Dermis microvascular lymphatic vessel endothelial cell (primary cell): ENCODE measurements around the gene CTNNA1. TPM values are rescaled to one million over a fixed set of nuclear protein-coding genes. Genes with fewer than 3 reads are reported as not detected.

Source experiments
- DNase-seq, 2 donors: peaks; one replicate each; pipeline versions ENCODE4 v3.0.0 to v3.0.0-alpha.2; 2010; ENCODE audit warnings: low read depth in 2 of 2
- total RNA-seq: library from RNA; depleted of rRNA; stranded (reverse); fragments of >200 nt; gene quantifications from 2 replicates; pipeline ENCODE4 v1.2.1, GENCODE V29; 2014

CTNNA1 gene
- total RNA-seq, 1 donor from 2014 or later, result 515 TPM

DNA sequence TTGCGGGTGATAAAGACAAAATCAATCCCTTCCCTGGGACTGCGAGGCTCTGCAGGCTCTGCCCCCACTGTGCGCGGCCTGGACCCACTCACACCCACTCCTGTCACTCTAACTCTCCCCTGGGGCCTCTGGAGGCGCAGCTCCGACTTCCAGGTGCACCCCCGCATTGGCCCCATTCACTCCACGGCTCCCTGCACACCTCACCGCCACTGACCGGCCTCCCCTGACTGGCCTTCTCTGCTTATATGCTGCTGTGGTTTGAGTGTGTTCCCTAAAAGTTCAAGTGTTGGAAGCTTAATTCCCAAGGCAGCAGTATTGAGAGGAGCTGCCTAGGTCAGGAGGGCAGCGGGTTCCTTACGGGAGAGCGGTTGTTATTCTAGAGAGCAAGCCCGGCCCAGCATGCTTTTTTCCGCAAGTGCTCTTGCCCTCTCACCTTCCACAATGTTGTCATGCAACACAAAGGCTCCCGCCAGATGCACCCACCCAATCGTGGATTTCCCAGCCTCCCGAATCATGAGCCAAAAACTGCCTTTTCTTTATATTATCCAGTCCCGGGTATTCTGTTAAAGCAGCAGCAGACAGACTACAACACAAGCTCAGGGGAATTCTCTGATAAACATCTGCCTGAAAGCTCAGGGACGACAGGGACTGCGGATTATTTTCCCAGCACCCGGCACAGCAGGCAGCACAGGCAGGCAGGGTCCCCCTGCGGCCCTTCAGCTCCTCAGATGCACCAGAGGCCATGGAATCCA lies 195.4 kb downstream of the CTNNA1 start:
- DNase-seq, result no peak

DNA sequence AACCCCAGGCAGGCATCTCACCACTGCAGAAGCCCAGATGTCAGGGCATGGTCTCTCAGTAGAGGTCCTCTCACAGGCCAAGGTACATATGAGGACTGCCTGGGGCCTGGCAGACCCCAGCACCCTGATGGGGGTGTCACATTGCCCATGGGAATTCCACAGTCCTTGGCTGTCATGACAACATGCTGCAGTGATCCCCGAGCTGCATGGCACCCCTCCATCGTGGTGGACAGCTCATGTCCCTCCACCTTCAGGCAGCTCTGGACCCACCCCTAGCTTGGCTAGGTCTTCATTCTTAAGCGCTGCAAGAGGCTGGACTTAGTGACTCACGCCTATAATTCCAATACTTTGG lies 196.0 kb downstream of the CTNNA1 start:
- DNase-seq, result no peak

DNA sequence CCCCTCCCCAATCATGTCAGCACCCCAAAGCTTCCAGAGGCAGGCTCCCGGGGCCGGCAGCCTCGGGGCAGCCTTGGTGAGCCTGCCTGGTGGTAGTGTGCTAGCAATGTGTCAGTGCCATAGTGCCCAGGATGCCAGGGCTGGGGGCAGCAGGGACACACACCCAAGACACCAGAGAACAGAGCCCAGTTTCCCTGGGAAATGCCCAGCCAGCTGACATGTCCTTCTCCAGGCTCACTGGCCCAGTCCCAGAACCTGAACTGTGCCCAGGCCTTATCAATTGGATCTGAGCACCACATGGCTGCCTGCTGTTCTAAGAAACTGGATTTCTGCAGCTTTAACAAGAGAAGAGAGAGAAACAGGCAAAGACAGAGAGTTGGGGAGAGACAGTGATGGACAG lies 196.8 kb downstream of the CTNNA1 start:
- DNase-seq, result no peak

DNA sequence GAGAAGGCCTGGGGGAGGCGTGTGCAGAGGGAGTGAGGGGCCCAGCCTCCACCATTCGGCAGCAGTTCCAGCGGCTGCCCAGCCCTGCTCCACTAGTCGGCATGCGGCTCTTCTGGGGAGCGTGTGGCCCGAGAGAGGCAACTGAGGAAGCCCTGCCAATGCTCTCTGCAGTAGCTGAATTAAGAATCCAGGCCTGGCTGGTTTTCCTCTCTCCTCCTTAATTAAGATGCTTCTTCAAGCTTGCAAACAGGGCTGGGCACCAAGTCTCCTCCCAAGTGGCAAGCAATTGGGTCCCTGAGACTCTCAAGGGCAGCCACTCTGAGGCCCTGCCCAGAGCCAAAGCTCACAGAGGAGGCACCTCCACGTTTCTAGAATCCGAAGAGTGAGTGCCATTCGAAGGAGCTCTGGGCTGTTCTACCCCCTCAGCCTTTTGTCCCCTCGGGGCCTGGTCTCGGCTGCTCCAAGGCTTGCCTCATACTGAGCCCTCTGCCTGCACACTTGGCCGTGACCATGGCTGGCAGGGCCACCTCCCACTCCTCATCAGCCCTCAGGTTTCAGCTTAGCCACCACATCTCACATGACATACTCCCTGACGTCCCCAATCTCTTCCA lies 197.3 kb downstream of the CTNNA1 start:
- no peak for DNase-seq

DNA sequence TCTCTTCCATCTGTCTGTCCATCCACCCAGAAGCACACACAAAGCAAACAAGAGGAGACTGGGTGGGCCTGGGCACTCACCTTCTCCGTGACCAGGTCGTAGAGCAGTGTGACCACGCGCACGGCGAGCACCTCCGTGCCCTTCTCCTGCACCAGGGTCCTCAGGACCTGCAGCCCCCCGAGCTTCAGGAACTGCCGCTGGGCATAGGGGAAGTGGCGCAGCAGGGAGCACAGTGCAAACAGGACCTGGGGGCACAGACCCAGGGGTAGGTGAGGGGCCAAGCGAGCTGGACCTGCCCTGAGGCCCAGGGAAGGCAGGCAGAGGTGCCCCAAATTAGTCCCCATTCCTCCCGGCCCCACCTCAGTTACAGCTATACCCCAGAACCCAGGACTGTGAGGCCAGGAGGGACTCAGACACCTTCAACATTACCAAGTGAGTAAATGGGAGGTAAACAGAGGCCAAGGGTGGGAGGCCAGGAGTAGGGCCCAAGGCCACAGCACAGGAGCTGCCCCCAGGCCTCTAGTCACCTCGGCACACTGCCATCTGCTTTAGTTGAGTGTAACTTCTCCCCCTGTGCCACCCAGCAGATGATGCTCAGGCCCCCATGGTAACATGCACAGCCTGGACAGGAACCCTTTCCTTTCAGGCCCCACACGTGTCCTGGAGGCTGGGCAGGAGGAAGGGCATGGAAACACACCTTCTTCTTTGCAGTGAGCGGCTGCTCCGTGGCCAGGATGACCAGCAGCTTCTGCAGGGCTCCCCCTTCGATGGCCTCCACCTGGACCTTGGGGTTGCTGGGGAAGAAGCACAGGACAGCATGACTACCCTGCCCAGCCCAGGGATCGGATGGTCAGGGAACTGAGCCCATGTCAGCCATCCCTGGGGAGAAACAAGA lies 198.1 kb downstream of the CTNNA1 start:
- no peak for DNase-seq

DNA sequence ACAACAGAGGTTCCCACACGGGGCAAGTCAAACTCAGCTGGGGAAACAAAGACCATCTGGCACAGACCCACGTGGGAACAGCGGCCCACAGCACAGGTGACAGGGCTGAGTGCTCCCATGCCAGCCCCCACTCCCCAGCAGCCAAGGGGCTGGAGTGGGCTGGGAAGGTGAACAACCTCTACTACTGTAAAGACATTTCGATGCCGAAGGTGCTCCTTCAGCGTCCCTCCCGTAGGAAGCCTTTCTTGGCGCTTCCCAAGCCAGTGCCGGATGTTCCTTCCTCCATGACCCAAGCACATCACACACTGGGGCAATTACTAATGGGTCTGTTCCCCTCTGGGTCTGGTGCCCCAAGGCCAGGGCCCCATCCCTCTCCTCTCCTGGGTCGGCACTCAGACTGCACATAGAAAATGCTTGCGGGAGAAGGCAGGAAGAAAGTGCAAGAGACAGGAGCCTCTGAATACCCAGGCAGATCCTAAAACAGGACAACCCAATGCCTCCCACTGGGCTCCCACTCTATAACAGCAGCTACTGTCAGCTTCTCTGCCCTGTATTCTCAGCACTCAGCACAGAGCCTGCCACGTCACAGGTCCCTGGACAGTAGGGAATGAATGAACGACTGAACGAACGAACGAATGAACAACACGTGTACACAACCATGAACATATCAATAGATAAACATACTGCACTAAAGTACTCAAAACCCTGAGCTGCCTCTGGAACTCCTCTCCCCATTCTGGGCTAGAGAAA lies 198.9 kb downstream of the CTNNA1 start:
- no peak for DNase-seq

DNA sequence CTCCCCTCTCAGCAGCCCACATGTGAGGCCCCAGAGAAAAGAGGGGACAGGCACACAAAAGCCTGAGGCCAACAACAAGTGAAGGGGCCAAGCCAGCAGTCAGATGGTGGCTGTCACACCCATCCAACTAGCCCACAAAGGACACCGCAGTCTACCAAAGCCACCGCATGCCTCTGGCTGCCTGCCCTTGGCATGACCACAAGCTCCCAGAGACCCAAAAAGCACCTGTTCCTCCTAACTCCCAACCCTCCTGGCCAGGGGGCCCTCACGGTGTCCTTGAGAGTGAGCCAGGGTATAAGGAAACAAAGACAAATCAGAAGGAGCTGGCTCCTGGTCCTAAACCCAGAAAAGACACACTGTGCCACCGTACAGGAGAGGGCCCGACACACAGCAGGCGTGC lies 199.7 kb downstream of the CTNNA1 start:
- no peak for DNase-seq

DNA sequence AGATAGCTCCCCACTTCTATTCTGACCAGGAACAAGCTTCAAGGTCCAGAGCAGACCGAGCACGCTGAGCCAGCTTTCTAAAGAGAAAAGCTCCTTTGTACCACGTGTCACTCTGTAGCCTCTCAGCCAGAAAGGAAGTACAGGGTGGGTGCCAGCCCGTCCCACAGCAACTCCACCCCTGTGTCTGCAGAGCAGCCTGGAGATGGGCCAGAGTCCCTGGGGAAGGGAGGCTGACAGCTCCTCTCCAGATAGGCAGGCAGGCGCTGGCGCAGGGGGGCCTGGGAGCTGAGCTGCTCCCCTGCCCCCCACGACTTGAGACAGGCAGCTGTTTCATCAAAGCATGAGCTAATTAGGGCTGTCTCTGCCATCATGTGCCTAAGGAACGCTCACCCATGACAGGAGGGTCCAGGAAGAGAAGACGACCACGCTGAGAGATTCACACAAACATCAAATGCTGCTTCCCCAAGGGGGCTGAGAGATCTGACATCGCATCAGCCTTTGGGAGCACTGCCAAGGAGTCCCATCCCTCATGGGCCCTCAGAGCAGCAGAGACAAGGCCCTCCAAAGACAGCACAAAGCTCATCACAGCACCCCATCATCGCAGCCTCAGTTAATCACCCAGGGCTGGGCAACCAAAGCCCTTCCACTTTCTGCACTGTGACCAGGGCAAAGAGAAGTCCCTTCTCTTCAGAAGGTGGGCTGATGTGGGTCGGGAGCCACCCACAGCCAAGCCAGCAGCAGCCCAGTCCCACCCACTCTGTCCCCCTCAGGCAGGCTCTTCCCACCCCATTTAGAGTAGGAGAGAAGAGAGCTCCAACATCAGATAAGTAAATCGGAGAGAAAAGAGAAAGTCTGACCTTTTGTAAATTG lies 200.4 kb downstream of the CTNNA1 start:
- peak; percentile 21 to 67 for DNase-seq

DNA sequence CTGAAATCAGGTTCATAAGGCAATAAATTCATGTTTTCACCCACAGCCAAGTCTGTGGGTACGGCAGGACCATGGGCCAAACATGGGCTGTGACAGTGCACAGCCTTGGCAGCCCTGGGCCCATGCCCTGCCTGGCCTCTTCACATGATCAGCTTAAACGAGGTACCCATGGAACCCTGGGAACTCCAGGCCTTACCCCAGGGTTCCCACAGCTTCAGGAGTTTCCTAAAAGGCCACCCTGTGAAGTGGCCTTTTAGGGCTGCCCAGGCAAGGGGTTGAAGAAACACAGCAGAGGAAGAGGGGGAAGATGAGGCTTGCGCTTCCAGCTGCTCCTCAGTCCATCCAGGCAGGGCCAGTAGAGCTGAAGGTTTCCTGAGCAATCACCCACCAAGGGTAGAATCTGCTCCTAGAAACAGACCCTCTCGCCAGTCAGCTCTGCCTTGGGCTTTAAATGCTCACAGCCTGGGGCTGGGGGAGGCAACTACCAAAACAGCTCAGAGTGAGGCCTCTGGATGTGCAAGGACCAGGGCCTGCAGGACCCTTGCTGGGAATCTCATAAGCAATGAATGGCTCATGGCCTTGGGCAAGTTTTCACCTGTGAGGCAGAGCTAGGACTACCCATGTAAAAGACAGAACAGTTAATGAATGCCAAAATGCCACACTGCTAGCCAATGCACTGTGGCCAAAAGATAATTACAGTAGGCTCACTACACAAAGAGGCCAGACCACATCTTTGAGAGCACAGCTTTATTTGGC lies 201.2 kb downstream of the CTNNA1 start:
- no peak for DNase-seq

DNA sequence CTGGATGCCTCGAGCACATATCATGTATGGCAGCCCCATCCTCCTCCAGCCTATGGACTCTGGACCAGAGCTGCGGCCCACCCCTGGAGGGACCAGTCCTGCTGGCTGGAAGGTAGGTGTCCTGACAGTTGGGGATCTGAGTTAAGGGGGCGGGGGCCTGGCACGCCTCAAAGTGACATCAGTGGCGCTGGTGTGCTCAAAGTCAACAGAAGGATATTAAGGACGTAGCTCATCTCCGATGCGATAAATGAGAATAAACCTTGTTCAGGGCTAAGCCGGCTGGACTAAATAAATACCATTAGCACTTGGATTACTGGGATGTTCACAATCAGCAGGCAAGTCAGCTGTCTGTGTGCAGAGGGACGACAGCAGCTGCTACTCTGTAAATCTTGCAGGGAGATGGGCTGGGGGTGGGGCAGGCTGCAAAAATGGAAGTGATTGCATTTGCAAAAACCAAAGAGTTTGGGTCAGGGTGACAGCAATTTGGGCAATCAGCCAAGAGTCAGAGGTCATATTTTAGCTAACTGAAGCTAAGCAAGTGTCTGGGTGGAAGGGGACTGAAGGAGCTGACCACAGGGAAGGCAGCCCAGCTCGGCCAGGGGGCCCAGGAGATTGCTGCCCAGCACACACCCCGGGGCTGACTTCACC lies 201.9 kb downstream of the CTNNA1 start:
- no peak for DNase-seq

DNA sequence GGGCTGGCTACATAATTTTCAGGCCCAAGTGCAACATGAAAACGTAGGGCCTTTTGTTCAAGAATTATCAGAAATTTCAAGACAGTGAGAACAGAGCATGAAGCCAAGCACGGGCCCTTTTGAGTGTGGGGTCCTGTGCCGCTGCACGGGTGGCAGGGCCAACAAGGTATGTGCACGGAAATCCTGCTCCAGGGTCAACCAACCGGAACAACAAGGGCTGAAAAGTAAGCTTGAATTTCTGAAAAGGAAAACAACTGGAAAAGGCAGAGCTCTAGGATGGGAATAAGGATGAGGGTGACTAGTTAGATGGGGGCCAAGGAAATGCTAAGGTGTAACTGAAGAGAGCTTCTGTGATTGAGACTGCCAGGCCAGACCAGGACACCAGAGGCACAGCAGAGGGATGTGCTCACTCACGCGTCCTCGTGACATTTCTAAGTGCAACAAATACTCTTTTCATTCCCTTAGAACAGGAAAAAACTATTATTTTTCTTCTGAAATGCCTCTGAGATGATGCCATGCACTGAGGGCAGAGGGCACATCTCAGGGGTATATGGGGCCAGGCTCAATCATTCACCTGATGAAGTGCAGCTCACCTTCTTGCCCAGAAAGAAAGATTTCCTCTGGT lies 202.6 kb downstream of the CTNNA1 start:
- DNase-seq, result no peak

DNA sequence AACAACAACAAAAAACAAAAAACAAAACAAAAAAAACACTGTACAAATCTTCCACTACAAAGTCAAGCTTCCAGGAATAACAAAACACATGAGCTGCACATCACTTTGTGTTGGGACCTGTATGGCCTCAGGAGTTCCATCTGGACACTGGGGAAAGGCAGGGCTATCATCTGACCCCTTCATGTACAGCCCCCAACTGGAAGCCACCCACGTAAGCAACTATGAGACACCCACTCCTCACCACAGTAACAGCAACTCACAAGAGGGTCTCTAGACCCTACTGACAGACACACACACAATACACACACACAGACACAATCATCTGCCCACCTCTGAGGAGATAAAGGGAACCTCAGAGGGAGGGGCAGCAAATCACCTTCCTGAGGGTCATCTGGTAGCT lies 203.6 kb downstream of the CTNNA1 start:
- no peak for DNase-seq

DNA sequence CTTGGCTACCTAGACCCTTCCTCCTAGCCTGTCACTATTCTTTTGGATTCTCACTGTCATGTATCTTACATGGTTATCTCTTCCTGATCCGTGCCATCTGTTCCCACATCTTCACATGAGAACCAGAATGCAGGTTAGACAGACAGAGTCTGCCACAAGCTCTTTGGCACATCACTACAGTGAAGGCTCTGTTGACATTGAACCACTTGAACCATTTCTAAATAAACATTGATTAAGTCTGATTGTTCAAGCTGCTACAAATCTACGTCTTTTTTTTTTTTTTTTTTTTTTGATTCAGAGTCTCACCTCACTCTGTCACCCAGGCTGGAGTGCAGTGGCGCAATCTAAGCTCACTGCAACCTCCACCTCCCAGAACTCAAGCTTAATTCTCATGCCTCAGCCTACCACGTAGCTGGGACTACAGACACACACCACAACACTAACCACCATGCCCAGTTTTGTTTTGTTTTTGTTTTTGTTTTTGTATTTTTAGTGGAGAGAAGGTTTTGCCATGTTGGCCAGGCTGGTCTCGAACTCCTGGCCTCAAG lies 207.0 kb downstream of the CTNNA1 start:
- DNase-seq, result no peak

DNA sequence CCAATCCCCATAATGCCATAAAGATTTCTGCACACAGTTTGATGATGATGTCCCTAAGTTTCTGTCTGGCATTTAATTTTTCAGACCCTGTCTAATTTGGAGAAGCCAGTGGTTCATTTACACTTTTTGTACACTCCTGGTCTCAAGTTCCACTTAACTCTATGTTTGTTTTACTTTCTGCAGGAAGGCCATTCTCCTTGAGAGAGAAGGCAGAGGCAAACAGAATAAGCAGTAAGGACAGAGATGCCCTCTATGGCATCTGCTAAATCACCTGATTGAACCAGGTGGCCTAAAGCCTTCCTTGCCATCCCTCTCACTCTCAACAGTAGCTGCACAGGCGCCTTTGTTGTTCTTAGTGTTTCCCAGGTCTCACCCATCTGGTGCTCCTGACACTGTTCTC lies 208.0 kb downstream of the CTNNA1 start:
- no peak for DNase-seq

DNA sequence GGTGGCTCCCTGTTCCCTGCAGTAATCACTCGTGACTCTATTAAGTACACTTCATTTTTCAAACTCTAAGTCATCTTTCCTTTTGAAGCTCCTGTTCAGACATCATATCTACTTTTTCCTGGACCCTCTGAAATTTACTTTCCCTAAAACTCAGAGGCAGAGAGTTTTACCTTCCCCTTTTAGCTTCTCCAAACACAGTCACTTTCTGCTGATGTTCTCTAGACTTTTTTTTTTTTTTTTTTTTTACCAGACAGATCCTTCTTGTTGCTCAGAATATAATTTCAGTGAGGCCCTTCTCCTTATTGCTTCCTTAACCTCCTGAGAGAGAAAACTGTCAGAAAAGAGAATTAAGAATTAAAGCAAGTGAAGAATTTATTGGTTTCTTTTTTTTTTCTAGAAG lies 208.5 kb downstream of the CTNNA1 start:
- DNase-seq, result no peak

DNA sequence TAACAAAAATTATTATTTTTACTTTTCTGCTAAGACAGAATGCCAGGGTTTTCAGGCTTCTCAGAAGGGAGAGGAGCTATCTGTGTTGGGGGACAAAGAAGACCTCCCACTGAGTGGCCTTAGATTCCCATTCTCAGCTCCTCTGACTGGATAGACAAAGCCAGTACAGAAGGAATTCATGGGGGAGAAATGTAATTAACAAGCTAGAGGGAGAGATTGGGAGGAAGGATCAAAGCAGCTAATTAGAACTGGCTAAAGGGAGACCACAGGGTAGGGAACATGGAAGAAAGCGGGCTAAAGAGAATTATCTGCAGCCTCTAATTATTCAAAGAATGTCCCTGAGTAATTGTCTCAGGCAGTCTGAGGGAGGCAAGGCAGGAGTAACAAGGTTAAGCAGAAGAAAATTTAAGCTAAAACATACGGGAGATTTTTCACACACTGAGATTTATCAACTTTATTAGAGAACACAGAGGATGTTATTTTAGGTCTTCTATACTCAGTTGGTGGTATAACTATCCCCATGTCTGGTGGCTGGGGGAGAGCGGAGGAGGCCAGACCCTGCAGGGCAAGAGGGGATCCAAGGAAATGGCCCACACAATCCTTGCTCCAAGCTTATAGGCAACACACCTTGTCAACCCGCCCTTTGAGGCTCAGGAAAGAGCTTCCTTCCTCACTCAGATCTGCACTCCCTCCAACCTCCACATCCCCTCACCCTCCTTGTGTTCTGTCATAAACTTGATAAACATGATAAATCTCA lies 209.6 kb downstream of the CTNNA1 start:
- DNase-seq, result no peak

DNA sequence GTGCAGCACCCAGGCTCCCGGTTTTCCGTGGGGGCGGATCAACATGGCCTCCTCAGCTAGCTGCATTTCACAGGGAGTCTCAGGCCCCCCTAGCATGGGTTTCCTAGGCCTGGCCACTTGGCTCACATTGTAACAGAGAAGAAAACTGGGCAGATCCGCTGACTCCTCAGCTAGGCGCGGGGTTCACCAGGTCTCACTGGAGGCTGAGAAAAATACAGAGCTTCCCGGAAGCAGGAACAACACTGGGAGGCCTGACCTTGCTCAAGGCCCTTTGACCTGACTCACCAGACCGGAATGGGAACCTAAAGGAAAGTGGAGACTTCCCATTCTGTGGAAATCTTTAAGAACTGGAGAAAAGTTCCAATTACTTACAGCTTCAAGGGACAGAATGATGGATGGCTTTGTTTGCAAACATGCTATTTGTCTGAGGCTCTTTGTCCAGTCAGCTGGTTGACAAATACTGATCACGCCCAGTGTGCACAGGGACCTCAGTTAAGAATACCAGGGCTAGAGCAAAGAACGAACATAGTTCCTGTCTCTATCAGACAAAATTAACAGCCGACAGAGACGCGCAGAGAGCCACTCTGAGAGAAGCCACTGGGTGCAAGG lies 210.6 kb downstream of the CTNNA1 start:
- DNase-seq, result no peak
